Fibroblast of lung (primary cell): ENCODE data around the gene HSD17B13. TPM values are rescaled to one million over a fixed set of nuclear protein-coding genes. Genes with fewer than 3 reads are reported as not detected.
A peak's percentile ranks its signal among the peaks of the same experiment; 100 is the strongest.

Source experiments
- DNase-seq, 2 donors: peaks; one replicate each; pipeline versions ENCODE4 v3.0.0 to v3.0.0-alpha.2; 2010; ENCODE audit warnings: low read depth in 2 of 2
- H2AFZ ChIP-seq: 2 replicates; pipeline ENCODE4 v1.5.1; 2012; ENCODE audit warnings: low read length, control low read depth, inconsistent platforms
- H3K27ac ChIP-seq: 2 replicates; pipeline ENCODE4 v1.5.1; 2011; ENCODE audit warnings: low read length, control low read depth; ENCODE audit not compliant: insufficient read depth
- H3K27me3 ChIP-seq: 2 replicates; pipeline ENCODE4 v1.5.1; 2011; ENCODE audit warnings: mild to moderate bottlenecking, low read length; ENCODE audit not compliant: control insufficient read depth, insufficient read depth
- H3K36me3 ChIP-seq: 2 replicates; pipeline ENCODE4 v1.5.1; 2011; ENCODE audit warnings: low read length; ENCODE audit not compliant: control insufficient read depth, insufficient read depth
- H3K4me1 ChIP-seq: 2 replicates; pipeline ENCODE4 v1.5.1; 2011; ENCODE audit warnings: low read length; ENCODE audit not compliant: control insufficient read depth, insufficient read depth; ENCODE audit errors: extremely low read depth
- H3K4me2 ChIP-seq: 2 replicates; pipeline ENCODE4 v1.5.1; 2011; ENCODE audit warnings: low read length, control low read depth; ENCODE audit not compliant: insufficient read depth; ENCODE audit errors: extremely low read depth
- H3K4me3 ChIP-seq, 4 experiments: fragments of 200-600 bp in 1 of 4; sonication (generic) in 1 of 4; replicated peaks in 1 of 4; 2 replicates each; pipeline ENCODE4 v1.5.1; 2011 to 2016; ENCODE audit warnings: low read length in 4 of 4, low read depth in 3 of 4, mild to moderate bottlenecking in 3 of 4, control low read depth in 2 of 4, inconsistent platforms in 1 of 4, mixed read lengths in 1 of 4; ENCODE audit not compliant: insufficient read depth in 1 of 4; ENCODE audit errors: control extremely low read depth in 1 of 4
- H3K79me2 ChIP-seq: 2 replicates; pipeline ENCODE4 v1.5.1; 2012; ENCODE audit warnings: mild to moderate bottlenecking, low read length, inconsistent platforms; ENCODE audit not compliant: control insufficient read depth, insufficient read depth
- H3K9ac ChIP-seq: 2 replicates; pipeline ENCODE4 v1.5.1; 2011; ENCODE audit warnings: mild to moderate bottlenecking, low read length, control low read depth; ENCODE audit not compliant: insufficient read depth
- H3K9me3 ChIP-seq: 2 replicates; pipeline ENCODE4 v1.5.1; 2012; ENCODE audit warnings: low read depth, low read length; ENCODE audit not compliant: control insufficient read depth, insufficient read depth
- H4K20me1 ChIP-seq: 2 replicates; pipeline ENCODE4 v1.5.1; 2011; ENCODE audit warnings: low read length; ENCODE audit not compliant: control insufficient read depth, insufficient read depth; ENCODE audit errors: extremely low read depth
- CTCF ChIP-seq, 2 donors: IDR thresholded peaks in 1 of 2; conservative IDR thresholded peaks in 1 of 2; 1 replicate in 1 of 2; 2 replicates in 1 of 2; pipeline ENCODE4 v1.5.1; 2011 to 2012; ENCODE audit warnings: low read length in 2 of 2, control low read depth in 1 of 2, inconsistent platforms in 1 of 2, low read depth in 1 of 2, mild to moderate bottlenecking in 1 of 2
- EZH2 ChIP-seq: IDR thresholded peaks from 2 replicates; pipeline ENCODE4 v1.5.1; 2012; ENCODE audit warnings: low read length, control low read depth, mild to moderate bottlenecking; ENCODE audit errors: missing control alignments
- polyA plus RNA-seq, 2 donors: library from polyadenylated mRNA; depleted of rRNA in 1 of 2; stranded (reverse) in 1 of 2; unstranded in 1 of 2; fragments of >200 nt; gene quantifications; 2 replicates each; pipeline ENCODE4 v1.2.1, GENCODE V29; 2011 to 2012; ENCODE audit warnings: missing spikeins in 1 of 2
- total RNA-seq: library from RNA; depleted of rRNA; stranded (reverse); fragments of >200 nt; gene quantifications from 2 replicates; pipeline ENCODE4 v1.2.1, GENCODE V29; 2014

The HSD17B13 gene
- total and polyA plus RNA-seq, 2 donors (not counting 1 experiment from before 2014, with no cell fraction given): 0.11 to 0.17 TPM

- no peak for DNase-seq
- no peaks in the 10 kb centered on the region for H3K9me3 ChIP-seq
- no peaks in the 10 kb centered on the region for H3K79me2 ChIP-seq
- no peak overlapping the region for H3K27ac ChIP-seq
- no peak overlapping the region for H3K4me2 ChIP-seq
- H3K4me1 ChIP-seq: no peaks in the 10 kb centered on the region
- H3K36me3 ChIP-seq: no peaks in the 10 kb centered on the region
- H3K9ac ChIP-seq: no peak overlapping the region
- H3K4me3 ChIP-seq: no peak overlapping the region
- TF ChIP-seq EZH2: no peak
- TF ChIP-seq CTCF (conservative IDR thresholded peaks at IDR 0.05 in 1 of 2, IDR thresholded peaks at IDR 0.05 in 1 of 2; ENCODE audit: low read depth in 1 of 2, low read length in 2 of 2): no peak
- H4K20me1 ChIP-seq: no peaks in the 10 kb centered on the region
- H3K27me3 ChIP-seq: no peaks in the 10 kb centered on the region
- H2AFZ ChIP-seq: no peak overlapping the region
Observed at GRCh38 chr4:87260477-87260876, 62.2 kb downstream of the HSD17B13 start.

- no peak for TF ChIP-seq EZH2
- TF ChIP-seq CTCF (conservative IDR thresholded peaks at IDR 0.05 in 1 of 2, IDR thresholded peaks at IDR 0.05 in 1 of 2; ENCODE audit: low read depth in 1 of 2, low read length in 2 of 2): no peak
- Histone ChIP-seq H4K20me1 (no peaks in the 10 kb centered on the region), H3K27ac (no peak overlapping the region), H3K27me3 (no peaks in the 10 kb centered on the region), H2AFZ (no peak overlapping the region), H3K79me2 (no peaks in the 10 kb centered on the region), H3K4me1 (no peaks in the 10 kb centered on the region), H3K9ac (no peak overlapping the region), H3K4me2 (no peak overlapping the region), H3K4me3 (no peak overlapping the region), H3K9me3 (no peaks in the 10 kb centered on the region), H3K36me3 (no peaks in the 10 kb centered on the region)
- peak in 1 of 2 donors; percentile 19 for DNase-seq
Observed at GRCh38 chr4:87258677-87259076, 64.0 kb downstream of the HSD17B13 start.

GRCh38 chr4:87257523-87257922, 65.2 kb downstream of the HSD17B13 start:
- Histone ChIP-seq H3K27me3 (no peaks in the 10 kb centered on the region), H3K9me3 (no peaks in the 10 kb centered on the region), H3K9ac (no peak overlapping the region), H3K4me2 (no peak overlapping the region), H4K20me1 (no peaks in the 10 kb centered on the region), H3K79me2 (no peaks in the 10 kb centered on the region), H2AFZ (no peak overlapping the region), H3K4me3 (no peak overlapping the region), H3K27ac (no peak overlapping the region), H3K36me3 (no peaks in the 10 kb centered on the region), H3K4me1 (no peaks in the 10 kb centered on the region)
- DNase-seq: no peak
- no peak for TF ChIP-seq EZH2
- no peak for TF ChIP-seq CTCF (conservative IDR thresholded peaks at IDR 0.05 in 1 of 2, IDR thresholded peaks at IDR 0.05 in 1 of 2; ENCODE audit: low read depth in 1 of 2, low read length in 2 of 2)
